Activated CD4-positive, alpha-beta T cell treated with anti-CD3 and anti-CD28 coated beads for 48 hours (primary cell): ENCODE measurements around the gene GNAZ.

Experiments
- DNase-seq: peaks from one replicate; pipeline ENCODE4 v3.0.0-alpha.2; 2020

Gene GNAZ

DNA sequence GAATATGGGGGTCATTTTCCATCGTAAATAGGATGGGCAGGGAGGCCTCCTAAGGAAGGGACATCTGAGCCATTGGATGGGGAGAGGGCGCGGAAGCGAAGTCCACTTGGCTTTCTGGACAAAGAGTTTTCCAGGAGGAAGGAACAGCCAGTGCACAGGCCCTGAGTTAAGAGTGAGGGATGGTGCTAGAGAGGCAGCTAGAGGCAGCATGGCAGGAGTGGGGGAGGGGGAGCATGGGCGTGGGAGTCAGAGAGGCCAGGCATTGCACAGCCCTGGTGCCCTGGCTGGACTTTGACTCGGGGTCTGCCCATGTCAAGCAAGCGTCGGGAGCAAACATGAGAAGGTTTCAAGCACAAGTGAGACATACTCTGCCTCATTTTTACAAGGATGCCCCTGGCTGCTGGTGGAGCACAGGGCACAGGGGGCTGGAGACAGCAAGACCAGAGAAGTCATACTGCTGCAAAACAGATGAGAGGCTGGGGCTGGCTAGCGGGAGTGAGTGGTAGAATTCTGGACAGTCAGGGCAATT is 9.0 kb downstream of the GNAZ start:
- DNase-seq = no peak

- DNase-seq = no peak
These were observed 9.6 kb downstream of the GNAZ start for GRCh38 chr22:23079814-23080521.

GRCh38 chr22:23080613-23081290 is 10.4 kb downstream of the GNAZ start:
- peak; percentile 11 for DNase-seq

GRCh38 chr22:23082534-23083314 is 12.4 kb downstream of the GNAZ start:
- no peak for DNase-seq

GRCh38 chr22:23083315-23084021 is 13.1 kb downstream of the GNAZ start:
- no peak for DNase-seq

- DNase-seq = no peak
These were observed 14.4 kb downstream of the GNAZ start for GRCh38 chr22:23084453-23085350.

DNA sequence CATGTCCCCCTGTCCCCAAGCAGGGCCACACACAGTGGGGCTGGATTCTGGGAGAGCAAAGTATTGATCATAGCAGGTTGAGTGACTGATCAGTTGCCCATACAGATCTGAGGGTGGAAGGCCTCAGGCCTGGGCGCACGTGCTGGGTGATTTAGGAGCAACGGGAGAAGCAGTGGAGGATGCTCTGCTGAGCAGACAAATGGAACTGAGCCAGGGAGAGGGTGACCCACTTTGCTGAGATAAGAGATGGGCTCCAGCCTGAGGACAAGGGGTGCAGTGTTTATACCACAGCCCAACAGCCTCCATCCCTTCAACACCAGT is 15.0 kb downstream of the GNAZ start:
- DNase-seq = no peak

DNA sequence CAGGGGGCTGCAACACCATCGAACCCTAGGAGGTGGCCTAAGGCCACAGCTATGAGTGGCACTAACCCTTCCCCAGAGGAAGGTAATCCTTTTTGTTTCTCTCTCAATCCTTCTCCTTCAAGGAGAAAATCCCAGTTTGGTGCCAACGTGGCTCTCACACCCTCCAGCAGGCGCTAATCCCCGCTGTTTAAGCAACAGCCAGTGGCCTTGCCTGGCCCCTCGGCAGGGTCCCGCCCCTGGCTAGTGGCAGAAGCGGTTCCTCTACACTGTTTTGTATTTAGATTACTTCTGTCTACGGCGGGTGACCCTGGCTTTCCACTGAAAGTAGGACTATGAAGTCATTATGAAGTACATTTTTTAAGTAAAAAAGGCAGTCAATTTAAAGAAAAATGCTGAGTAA is 15.5 kb downstream of the GNAZ start:
- DNase-seq = no peak

- no peak for DNase-seq
These were observed 15.9 kb downstream of the GNAZ start for GRCh38 chr22:23086263-23086662.

- DNase-seq = no peak
These were observed 16.5 kb downstream of the GNAZ start for GRCh38 chr22:23086787-23087186.

GRCh38 chr22:23088199-23088604 is 17.9 kb downstream of the GNAZ start:
- peak; percentile 25 for DNase-seq

DNA sequence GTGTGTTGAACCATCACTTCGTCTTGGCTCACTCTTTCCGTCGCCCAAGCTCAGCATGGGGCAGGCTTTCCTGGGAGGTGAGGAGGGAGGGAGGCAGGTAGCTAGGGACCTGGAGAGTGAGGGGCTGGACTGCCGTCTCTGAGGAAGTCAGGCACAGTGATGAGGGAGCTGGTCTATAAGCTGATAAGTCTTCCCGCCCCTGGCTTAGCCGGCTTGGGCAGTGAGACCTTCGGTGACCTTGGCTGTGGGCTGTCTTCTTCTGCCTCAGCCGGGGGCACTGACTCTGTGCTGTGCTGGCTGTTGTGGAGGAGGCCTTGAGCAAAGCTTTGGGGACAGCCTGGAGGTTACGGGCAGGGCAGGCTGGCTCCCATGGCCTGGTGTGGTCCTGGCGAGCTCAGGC is 18.7 kb downstream of the GNAZ start:
- DNase-seq = no peak

- DNase-seq = no peak
These were observed 19.5 kb downstream of the GNAZ start for GRCh38 chr22:23089633-23090456.

DNA sequence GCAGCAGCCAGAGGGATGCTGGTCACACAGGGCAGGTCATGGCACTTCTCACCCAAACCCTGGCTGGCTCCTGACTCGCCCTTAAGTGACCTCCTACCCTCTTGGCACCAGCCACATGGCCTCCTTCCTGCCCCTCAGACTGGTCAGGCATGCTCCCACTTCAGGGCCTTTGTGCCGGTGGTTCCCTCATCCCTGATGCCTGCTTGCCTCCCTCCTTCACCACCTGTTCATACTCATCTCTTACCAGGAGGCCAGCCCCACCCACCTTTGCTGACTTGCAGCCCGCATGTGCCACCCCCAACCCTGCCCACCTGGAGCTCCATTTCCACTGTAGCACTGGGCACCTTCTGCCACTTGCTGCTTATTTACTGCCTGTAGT is 20.1 kb downstream of the GNAZ start:
- no peak for DNase-seq

- DNase-seq = no peak
These were observed 21.4 kb downstream of the GNAZ start for GRCh38 chr22:23091760-23092159.

DNA sequence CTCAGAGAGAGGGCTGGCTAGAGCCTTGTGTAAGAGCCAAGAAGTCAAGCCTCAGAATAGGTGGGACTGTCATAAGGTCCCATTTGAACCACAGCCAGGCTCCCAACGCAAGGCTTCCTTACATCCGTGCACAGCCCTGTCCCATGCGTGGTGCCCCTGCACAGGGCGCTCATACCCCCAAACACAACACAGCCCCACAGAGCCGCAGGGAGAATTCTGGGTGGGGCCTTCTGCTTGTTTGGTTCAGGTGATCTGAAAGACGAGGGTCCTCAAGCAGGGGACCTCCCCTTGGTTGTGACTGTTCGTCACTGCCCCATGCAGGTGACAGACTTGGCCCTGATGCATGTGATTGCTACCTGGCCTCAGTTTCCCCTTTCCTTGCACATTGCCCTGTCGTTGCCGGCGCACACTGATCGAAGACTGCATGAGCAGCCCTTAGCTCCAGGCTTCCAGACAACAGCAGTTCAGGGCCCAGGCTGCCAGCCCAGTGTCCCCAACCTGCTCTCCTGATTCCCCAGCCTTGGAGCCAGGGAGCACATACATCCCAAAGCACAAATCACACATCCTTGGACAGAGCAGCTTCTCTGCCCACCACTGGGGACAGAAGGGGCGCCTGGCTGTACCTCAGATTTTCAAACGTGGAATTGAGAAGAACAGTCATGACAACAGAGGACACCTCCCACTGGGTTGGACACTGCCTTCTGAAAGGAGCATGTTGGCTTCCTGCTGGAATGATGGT is 22.1 kb downstream of the GNAZ start:
- no peak for DNase-seq

DNA sequence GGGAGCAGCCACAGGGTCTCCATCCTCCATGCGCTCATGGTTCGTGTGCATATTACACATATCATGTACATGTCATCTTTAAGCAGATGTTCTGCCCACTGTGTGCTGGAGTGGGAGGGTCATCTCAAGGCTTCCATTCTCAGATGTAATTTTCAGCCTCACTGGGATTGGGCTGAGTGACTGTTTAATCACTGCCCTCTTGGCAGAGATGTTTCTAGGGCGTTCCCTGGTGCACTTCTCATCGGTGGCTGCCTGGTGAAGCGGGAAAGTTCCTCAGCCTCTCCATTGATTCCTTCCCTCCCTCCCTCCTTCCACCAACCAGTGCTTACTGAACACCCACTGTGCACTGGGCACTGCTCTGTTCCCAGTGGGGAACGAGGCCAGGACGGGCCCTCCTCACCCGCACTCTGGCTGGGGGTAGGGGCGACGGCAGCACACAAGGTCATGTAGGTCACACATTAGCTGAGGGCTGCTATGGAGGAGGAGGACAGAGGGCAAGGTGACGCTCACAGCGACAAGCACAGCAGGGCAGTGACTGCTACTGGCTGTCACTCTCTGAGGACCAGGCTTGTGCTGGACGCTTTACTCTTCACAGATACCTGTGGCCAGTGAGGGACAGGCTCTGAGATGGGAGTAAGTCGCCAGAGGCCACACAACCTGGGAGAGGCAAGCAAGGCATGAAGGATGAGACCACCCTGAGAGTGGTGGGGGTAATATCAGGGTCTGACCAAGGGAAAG is 22.9 kb downstream of the GNAZ start:
- no peak for DNase-seq

DNA sequence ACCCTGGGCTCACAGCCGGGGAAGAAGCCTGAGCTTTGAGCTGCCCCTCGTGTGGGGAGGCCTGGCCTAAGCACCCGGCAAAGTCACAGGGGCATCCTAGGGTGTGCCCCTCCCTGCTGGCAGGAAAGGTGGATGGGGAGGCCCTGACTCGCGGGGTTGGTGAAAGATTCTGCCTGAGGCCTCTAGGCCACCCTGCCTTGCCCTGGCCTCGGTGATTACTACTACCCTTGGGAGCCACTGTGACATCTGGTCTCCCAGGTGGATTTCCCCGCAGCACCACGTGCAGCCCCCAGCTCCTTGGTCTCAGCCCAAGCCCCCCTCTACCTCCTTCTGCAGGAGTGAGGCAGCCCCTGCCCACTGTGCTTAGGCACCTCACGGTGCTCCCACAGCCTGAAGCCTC is 23.9 kb downstream of the GNAZ start:
- no peak for DNase-seq
